ENCODE measurements around the gene TET2. TPM values are rescaled to one million over a fixed set of nuclear protein-coding genes. Genes with fewer than 3 reads are reported as not detected.

TET2 gene
- total and polyA plus RNA-seq, 11 donors: 2.9 to 25.6 (median 13.7) TPM

- H3K4me3 ChIP-seq: no peak overlapping the region
- no peaks in the 10 kb centered on the region for H3K27me3 ChIP-seq
- 93 to 97% (median 96%) methylated on average over 5 of the region's 5 CpGs for WGBS, 4 donors
- DNase-seq (no peak), ATAC-seq (no peak)
- TF ChIP-seq POLR2A (IDR thresholded peaks at IDR 0.05) (no peak), CTCF (IDR thresholded peaks at IDR 0.05) (no peak)
- no peaks in the 10 kb centered on the region for H3K36me3 ChIP-seq
- intact Hi-C loops (cut with DNase I): no loop called here
- H3K9me3 ChIP-seq: no peaks in the 10 kb centered on the region
- H3K27ac ChIP-seq: no peak overlapping the region
- peaks cover 0 to 64% (median 17%) of the 10 kb centered on the region in 12 donors for H3K4me1 ChIP-seq
Observed at GRCh38 chr4:105154576-105154975, 7.9 kb downstream of the TET2 start.

GRCh38 chr4:105155426-105155825 lies 8.8 kb downstream of the TET2 start:
- no peak for TF ChIP-seq POLR2A (IDR thresholded peaks at IDR 0.05)
- no peak for TF ChIP-seq CTCF (IDR thresholded peaks at IDR 0.05)
- no peak overlapping the region for H3K4me3 ChIP-seq
- intact Hi-C loops (cut with DNase I): no loop called here
- ATAC-seq (no peak), DNase-seq (no peak)
- no peaks in the 10 kb centered on the region for H3K9me3 ChIP-seq
- no peaks in the 10 kb centered on the region for H3K36me3 ChIP-seq
- H3K27me3 ChIP-seq: no peaks in the 10 kb centered on the region
- H3K27ac ChIP-seq: no peak overlapping the region
- H3K4me1 ChIP-seq: peaks cover 0 to 56% (median 10%) of the 10 kb centered on the region in 12 donors
- WGBS, 4 donors: 34 to 82% (median 50%) methylated on average over 1 of the region's 1 CpG

GRCh38 chr4:105158837-105159236 lies 12.2 kb downstream of the TET2 start:
- DNase-seq: peak in 2 of 5 donors; percentile 39 to 48
- ATAC-seq: peak; percentile 71 to 91 (median 84)
- WGBS, 4 donors: 49 to 54% (median 50%) methylated on average over 9 of the region's 9 CpGs
- Histone ChIP-seq H3K9me3 (no peaks in the 10 kb centered on the region), H3K27ac (no peak overlapping the region), H3K4me3 (no peak overlapping the region), H3K4me1 (peaks cover 0 to 55% (median 14%) of the 10 kb centered on the region in 12 donors), H3K27me3 (no peaks in the 10 kb centered on the region), H3K36me3 (no peaks in the 10 kb centered on the region)
- intact Hi-C loops (cut with DNase I): no loop called here
- TF ChIP-seq POLR2A (IDR thresholded peaks at IDR 0.05) (no peak), CTCF (IDR thresholded peaks at IDR 0.05) (no peak)

GRCh38 chr4:105162123-105162796 lies 15.6 kb downstream of the TET2 start:
- ATAC-seq (no peak), DNase-seq (no peak)
- no peaks in the 10 kb centered on the region for H3K36me3 ChIP-seq
- H3K27me3 ChIP-seq: no peaks in the 10 kb centered on the region
- H3K27ac ChIP-seq: no peak overlapping the region
- intact Hi-C loops (cut with DNase I): no loop called here
- TF ChIP-seq CTCF (IDR thresholded peaks at IDR 0.05) (no peak), POLR2A (IDR thresholded peaks at IDR 0.05) (no peak)
- H3K9me3 ChIP-seq: no peaks in the 10 kb centered on the region
- peaks cover 0 to 42% (median 13%) of the 10 kb centered on the region in 12 donors for H3K4me1 ChIP-seq
- no peak overlapping the region for H3K4me3 ChIP-seq
- WGBS, 4 donors: 19 to 29% (median 22%) methylated on average over 1 of the region's 1 CpG
